ENCODE measurements around the gene SCN9A. TPM values are rescaled to one million over a fixed set of nuclear protein-coding genes. Genes with fewer than 3 reads are reported as not detected.

SCN9A gene
- total and polyA plus RNA-seq, 2 donors from 2014 or later: 0.99 to 5.3 TPM

GRCh38 chr2:166388481-166389070 is 12.8 kb upstream of the SCN9A start:
- Histone ChIP-seq H3K27me3 (ENCODE audit: control insufficient read depth, insufficient read depth, low read length) (no peaks in the 10 kb centered on the region), H3K27ac (ENCODE audit: low read depth in 2 of 2, low read length in 2 of 2) (no peak overlapping the region), H3K36me3 (ENCODE audit: control insufficient read depth in 2 of 3, insufficient read depth in 3 of 3, low read length in 3 of 3) (no peaks in the 10 kb centered on the region), H3K4me3 (ENCODE audit: low read length in 3 of 3) (no peak overlapping the region), H3K9ac (ENCODE audit: low read length in 3 of 3) (no peak overlapping the region), H3K4me1 (ENCODE audit: control insufficient read depth in 2 of 3, insufficient read depth in 2 of 3, low read depth in 1 of 3, low read length in 3 of 3) (no peaks in the 10 kb centered on the region), H3K9me3 (ENCODE audit: control insufficient read depth in 2 of 3, insufficient read depth in 1 of 3, low read length in 3 of 3) (no peaks in the 10 kb centered on the region)
- intact Hi-C loops (cut with DNase I): no loop called here
- DNase-seq (peak in 1 of 5 donors; percentile 23), FAIRE-seq (no peak)
- TF ChIP-seq, protein P1, sequence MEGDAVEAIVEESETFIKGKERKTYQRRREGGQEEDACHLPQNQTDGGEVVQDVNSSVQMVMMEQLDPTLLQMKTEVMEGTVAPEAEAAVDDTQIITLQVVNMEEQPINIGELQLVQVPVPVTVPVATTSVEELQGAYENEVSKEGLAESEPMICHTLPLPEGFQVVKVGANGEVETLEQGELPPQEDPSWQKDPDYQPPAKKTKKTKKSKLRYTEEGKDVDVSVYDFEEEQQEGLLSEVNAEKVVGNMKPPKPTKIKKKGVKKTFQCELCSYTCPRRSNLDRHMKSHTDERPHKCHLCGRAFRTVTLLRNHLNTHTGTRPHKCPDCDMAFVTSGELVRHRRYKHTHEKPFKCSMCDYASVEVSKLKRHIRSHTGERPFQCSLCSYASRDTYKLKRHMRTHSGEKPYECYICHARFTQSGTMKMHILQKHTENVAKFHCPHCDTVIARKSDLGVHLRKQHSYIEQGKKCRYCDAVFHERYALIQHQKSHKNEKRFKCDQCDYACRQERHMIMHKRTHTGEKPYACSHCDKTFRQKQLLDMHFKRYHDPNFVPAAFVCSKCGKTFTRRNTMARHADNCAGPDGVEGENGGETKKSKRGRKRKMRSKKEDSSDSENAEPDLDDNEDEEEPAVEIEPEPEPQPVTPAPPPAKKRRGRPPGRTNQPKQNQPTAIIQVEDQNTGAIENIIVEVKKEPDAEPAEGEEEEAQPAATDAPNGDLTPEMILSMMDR (IDR thresholded peaks at IDR 0.05; ENCODE audit: borderline replicate concordance, extremely low read depth, insufficient read depth): no peak

DNA sequence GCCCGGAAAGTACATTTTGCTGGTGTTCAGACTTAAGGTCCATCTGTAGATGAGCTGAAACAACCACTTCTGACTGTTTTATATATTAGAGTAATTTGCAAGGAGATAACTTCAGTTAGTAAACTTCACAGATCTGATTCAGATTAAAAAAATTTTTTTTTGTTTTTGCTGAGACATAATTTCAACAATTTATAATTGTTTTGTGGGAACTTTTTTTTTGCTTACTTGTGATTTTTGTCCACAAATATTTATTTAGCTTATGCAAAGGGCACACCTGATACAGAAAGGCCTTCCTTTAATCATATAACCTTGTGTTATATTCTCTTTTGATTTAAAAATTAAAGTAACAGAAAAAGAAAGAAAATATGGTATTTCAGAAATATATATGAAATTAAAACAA is 9.6 kb upstream of the SCN9A start:
- Histone ChIP-seq H3K4me1 (ENCODE audit: control insufficient read depth in 2 of 3, insufficient read depth in 2 of 3, low read depth in 1 of 3, low read length in 3 of 3) (no peaks in the 10 kb centered on the region), H3K9ac (ENCODE audit: low read length in 3 of 3) (no peak overlapping the region), H3K9me3 (ENCODE audit: control insufficient read depth in 2 of 3, insufficient read depth in 1 of 3, low read length in 3 of 3) (no peaks in the 10 kb centered on the region), H3K4me3 (ENCODE audit: low read length in 3 of 3) (no peak overlapping the region), H3K27me3 (ENCODE audit: control insufficient read depth, insufficient read depth, low read length) (no peaks in the 10 kb centered on the region), H3K27ac (ENCODE audit: low read depth in 2 of 2, low read length in 2 of 2) (no peak overlapping the region), H3K36me3 (ENCODE audit: control insufficient read depth in 2 of 3, insufficient read depth in 3 of 3, low read length in 3 of 3) (no peaks in the 10 kb centered on the region)
- FAIRE-seq (peak; percentile 3), DNase-seq (no peak)
- TF ChIP-seq, protein P1 (IDR thresholded peaks at IDR 0.05; ENCODE audit: borderline replicate concordance, extremely low read depth, insufficient read depth): no peak
- intact Hi-C loops (cut with DNase I): no loop called here

DNA sequence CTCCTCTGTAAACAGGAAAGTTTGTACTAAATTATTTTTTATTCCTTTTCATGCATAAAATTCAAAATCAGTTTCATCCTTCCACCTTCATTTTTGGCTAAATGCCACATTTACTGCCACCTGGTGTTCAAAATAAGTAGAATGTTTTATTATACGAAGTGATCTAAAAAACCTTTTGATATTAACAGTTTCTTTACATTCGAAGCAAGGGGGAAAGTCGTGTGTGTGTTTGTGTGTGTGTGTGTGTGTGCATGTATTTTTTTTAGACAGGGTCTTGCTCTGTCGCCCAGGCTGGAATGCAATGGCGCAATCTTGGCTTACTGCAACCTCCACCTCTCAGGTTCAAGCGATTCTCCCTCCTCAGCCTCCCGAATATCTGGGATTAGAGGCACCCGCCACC is 9.0 kb upstream of the SCN9A start:
- peak in 2 of 5 donors; percentile 19 to 30 for DNase-seq
- intact Hi-C loops (cut with DNase I): no loop called here
- FAIRE-seq: peak; percentile 95

More for the DNA sequence above, 9.0 kb upstream of the SCN9A start:
- Histone ChIP-seq H3K27me3 (ENCODE audit: control insufficient read depth, insufficient read depth, low read length) (no peaks in the 10 kb centered on the region), H3K27ac (ENCODE audit: low read depth in 2 of 2, low read length in 2 of 2) (no peak overlapping the region), H3K9me3 (ENCODE audit: control insufficient read depth in 2 of 3, insufficient read depth in 1 of 3, low read length in 3 of 3) (no peaks in the 10 kb centered on the region), H3K36me3 (ENCODE audit: control insufficient read depth in 2 of 3, insufficient read depth in 3 of 3, low read length in 3 of 3) (no peaks in the 10 kb centered on the region), H3K9ac (ENCODE audit: low read length in 3 of 3) (no peak overlapping the region), H3K4me1 (ENCODE audit: control insufficient read depth in 2 of 3, insufficient read depth in 2 of 3, low read depth in 1 of 3, low read length in 3 of 3) (no peaks in the 10 kb centered on the region), H3K4me3 (ENCODE audit: low read length in 3 of 3) (no peak overlapping the region)
- TF ChIP-seq, protein P1 (IDR thresholded peaks at IDR 0.05; ENCODE audit: borderline replicate concordance, extremely low read depth, insufficient read depth): no peak
